ENCODE measurements around the gene CDT1. TPM values are rescaled to one million over a fixed set of nuclear protein-coding genes. Genes with fewer than 3 reads are reported as not detected.

Gene CDT1
- total RNA-seq, 1 donor from 2014 or later, result 5.1 TPM

DNA sequence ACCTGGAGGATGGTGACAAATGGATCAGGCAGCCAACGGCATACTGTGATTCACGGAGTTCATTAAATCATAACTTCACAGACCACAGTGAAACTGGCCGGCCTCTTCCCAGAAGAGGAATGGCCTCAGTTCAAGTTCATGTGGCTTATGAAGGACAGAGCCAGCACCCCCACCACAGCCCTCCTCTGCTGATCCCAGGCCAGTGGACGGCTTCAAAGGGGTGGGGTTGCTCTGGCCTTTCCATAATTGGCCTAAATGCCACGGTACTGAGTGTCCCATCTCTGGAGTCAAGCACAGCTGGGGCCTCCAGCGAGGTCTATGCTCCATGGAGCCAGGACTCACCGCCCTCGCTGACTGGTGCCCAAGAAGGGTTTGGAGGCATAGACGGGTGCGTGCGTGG is 31.8 kb downstream of the CDT1 start:
- no peak for DNase-seq (ENCODE audit: low read depth in 2 of 2)

DNA sequence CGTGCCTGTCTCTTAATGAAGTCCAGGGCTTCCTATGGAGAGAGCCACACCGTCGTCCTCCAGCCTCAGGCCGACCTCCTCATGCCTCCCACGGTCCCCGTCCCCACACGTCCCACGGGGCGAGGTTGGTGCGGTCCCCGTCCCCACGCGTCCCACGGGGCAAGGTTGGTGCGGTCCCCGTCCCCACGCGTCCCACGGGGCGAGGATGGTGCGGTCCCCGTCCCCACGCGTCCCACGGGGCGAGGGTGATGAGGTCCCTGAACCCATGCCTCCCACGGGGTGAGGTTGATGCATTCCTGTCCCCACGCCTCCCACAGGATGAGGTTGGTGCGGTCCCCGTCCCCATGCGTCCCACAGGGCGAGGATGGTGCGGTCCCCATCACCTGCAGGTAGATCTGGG is 32.2 kb downstream of the CDT1 start:
- DNase-seq (ENCODE audit: low read depth in 2 of 2), result no peak

DNA sequence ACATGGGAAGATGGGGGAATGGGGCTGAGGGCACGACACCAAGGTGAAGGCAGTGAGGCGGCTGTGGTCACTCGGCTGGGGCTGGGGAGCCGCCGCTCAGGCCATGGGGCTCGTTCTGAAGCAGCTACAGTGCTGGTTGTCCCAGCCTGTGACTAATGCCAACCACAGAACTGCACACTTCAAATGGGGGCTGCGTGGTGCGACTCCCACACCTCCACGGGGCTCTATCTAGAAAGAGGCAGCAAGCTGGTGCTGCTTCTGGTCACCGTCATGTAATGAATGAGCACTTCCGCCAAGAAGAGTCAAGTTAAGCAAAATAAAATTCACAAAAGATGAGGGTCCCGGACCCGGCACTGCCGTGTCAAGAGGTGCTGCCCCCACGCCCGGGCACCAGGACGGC is 33.2 kb downstream of the CDT1 start:
- DNase-seq (ENCODE audit: low read depth in 2 of 2), result no peak

DNA sequence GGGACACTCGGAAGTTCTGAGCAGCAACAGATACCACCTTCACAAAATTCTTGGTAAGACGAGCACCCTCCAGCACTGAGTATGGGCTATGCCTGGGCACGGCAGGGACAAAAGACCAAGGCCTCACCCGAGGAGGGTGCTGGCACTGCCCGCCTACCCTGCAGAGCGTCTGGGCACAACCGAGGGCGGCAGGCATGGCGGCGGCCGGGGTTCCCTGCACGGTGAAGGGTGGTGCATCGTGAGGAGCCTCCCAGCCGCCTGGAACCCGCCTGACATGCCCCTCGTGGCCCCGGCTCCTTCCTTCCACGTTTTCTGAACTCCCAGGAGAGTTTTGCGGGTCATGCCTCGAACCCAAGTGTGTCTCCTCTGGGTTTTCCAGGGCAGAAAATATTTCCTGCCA is 34.2 kb downstream of the CDT1 start:
- DNase-seq (ENCODE audit: low read depth in 2 of 2), result no peak

DNA sequence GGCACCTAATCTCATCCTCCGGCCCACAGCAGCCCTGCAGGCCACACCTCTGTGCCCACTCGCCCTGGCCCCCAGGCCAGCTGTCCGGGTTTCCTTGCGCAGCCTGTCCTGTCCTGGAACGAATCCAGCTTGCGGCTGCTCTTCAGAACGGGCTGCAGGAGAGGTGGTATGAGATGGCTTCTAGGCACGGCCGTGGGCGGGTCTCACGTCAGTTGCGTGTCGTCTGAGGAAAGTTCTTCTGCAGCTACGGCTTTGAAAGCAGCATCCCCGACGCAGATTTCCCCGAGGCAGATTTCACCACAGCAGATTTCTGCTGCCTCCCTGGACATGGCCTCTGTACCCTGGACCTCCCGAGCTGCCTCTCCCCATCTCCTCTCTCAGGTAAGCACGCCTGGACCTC is 35.0 kb downstream of the CDT1 start:
- DNase-seq (ENCODE audit: low read depth in 2 of 2), result no peak

DNA sequence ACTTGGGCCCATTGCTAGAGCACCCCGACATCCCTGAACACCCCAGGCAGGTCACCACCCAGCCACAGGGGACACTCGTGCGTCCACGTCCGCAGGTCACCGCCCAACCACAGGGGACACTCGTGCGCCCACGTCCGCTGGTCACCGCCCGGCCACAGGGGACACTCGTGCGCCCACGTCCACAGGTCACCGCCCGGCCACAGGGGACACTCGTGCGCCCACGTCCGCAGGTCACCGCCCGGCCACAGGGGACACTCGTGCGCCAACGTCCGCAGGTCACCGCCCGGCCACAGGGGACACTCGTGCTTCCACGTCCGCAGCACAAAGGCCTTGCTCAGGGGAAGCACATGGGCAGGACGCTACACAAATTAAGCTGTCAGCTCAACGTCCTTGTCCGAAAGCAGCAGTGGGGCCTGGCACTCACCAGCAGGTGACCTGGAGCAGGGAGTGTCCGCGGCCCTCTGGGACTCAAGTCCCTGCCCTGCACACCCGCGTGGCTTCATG is 35.5 kb downstream of the CDT1 start:
- no peak for DNase-seq (ENCODE audit: low read depth in 2 of 2)

DNA sequence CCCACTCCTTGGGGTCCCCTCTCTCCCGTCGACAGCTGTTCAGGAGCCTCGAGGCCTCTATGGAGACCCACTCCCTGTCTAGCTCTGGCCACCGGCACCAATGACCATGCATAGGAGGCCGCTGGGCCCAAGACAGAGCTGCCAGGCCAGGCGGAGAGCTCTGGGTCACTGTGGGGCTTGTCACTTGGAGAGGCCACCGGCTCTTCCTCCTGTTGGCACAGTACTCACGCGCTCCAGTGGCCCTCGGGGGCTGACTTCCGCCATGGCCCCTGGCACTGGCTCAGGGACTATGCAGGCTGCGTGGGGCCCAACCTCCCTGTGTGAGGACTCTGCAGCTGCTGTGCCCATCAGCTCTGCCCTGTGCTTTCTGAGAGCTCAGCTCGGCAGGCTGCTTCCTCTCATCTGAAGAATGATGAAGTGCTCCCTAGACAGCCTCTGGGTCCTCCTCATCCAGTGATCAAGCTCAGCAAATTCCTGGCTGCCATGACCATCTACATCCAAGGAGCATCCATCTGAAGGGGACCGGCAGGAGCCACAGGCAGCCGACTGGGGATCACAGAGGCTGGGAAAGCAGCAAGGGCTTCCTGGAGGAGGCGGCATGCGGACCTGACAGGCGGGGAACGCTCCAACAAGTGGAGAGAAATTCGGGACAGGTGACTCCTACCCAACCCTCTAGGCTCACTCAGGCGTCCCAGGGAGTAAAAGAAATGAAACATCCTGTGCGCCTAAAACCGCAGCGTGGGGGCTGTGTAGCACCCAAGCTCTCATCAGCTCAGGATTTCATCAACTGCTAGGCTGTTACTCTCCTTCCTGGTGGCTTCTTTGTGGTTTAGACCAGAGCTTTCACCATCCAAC is 36.4 kb downstream of the CDT1 start:
- no peak for DNase-seq (ENCODE audit: low read depth in 2 of 2)

DNA sequence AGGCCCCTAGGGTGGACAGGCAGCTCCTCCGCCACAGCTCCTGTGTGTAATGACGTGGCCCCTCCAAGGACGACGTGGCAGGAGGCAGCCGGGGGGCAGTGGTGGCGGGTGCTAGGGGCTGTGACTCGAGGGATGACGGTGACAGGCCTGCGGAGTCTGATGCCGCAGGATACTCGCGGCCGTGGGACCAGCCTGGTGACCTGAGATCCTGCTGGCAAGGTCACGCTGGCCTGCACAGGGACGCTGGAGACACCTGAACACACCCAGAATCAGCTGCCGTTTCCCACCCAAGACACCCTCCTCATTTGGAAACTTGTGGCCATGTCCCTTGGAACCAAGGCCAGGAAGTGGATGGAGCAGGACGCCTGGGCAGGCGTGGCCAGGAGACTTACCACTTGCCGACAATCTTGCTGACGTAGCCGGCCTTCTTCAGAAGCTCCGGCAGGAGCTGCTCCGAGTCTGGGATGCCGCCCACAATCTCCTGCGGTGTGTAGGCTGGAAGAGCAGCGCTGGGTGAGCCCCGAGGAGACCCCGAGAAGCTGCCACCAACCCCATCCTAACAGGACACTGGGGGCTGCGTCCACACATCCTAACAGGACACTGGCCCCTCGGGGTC is 37.1 kb downstream of the CDT1 start:
- DNase-seq (ENCODE audit: low read depth in 2 of 2), result no peak

DNA sequence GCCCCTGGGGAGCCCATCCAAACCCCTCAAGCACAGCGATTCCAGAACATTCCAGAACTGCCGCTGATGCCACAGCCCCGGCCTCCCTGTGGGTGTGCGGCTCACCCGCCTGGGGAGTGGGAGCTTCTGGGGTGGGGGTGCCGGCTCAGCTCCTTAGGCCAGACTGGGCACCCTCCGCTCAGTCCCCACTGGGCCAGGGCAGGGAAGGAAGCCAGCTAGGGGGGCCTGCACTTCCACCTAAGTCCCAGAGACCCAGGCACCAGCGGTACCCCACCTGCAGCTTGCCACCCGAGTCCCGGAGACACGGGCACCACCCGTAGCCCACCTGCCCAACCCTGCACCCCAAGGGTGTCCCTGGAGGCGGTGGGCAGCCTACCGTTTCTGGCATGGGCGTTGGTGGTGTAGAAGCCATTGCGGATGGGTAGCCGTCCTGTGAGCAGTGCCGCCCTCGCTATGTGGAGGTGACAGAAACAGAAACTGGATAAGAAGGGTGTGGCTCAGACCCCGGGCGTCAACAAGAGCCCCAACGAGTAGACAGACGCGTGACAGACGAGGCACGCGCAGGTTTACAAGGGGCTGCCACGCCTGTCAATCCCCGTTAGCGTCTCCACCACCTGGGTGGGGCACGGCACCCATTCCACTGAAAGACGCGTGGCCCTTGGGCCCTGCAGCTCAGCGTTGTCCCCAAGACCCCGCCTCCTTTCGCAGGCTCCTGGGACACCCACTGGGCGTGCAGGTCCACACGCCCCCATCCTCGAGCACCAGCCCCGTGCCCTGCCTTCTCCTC is 38.1 kb downstream of the CDT1 start:
- no peak for DNase-seq (ENCODE audit: low read depth in 2 of 2)

DNA sequence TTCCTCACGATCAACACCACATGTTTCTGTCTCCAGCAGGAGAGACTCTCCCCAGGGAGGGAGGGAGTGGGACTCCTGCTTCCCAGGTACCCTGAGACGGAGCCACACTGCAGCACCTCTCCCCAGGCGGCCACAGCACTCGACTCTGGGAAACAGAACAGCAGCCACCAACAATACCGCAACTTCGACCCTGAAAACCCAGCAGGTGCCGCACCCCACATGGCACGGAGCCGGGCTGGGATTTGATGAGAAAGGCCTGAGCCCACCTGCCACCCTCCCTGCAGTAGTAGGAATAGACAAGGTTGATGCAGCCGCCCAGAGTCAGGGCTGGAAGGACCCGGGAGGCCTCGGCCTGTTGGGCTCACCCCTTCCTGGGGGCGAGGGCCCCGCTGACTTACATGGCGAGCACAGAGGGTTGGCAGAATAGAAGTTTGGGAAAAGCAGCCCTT is 38.7 kb downstream of the CDT1 start:
- no peak for DNase-seq (ENCODE audit: low read depth in 2 of 2)

DNA sequence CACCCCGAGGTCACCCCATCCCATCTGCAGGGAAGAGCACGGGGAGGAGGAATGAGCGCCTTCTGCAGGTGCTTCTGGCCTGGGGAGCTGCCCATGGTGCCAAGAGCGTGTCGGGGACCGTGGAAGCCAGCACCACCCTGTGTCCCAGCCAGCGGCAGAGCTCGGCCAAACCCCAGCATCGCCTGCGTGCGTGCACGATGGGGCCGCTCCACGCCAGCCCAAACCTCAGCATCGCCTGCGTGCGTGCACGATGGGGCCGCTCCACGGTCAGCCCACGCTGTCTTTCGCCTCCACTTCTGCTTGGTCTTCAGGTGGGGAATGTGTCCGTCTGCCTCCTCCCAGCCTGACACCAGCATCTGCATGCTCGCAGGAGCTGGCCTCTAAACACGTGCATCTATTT is 39.2 kb downstream of the CDT1 start:
- DNase-seq (ENCODE audit: low read depth in 2 of 2), result no peak

DNA sequence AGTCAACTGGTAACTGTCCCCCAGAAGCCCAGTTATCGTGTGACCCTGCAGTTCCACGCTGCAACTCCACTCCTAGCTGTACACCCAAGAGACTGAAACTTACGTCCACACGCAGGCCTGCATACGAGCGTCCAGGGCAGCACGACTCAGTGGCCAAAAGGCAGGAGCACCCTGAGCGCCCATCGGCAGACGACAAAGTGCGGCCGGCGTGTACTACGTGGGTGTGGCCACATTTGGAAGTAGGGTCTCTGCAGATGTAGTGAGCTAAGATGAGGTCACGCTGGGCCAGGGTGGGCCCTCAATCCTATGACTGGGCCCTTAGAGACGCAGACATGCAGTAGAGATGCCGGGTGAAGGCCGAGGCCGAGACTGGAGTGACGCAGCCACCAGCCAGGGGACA is 39.7 kb downstream of the CDT1 start:
- no peak for DNase-seq (ENCODE audit: low read depth in 2 of 2)

DNA sequence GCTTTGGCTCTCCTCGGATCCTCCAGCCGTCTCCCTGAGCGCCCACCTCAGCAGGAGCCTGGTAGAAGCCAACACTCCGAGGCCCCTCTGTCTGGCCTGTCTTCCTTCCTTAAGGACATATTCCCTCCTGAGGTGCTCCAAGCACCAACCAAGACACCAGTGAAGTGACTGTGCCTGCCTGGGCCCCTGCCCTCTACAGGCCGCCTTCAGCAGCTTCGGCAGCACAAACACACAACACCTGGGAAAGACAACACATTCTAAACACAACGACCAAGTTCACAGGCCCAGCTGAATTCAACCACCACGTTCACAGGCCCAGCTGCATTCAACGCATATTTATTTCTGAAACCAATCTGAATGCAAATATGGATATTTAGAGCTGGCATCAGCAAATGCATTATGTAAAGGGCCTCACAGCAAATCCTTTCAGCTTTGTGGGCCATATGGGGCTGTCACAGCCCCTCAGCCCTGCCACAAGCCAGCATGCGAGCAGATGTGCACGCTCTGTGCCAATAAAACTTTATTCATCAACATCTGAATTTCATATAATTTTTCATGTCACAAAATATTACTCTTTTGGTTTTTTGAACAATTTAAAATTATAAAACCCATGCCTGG is 40.9 kb downstream of the CDT1 start:
- DNase-seq (ENCODE audit: low read depth in 2 of 2), result no peak

DNA sequence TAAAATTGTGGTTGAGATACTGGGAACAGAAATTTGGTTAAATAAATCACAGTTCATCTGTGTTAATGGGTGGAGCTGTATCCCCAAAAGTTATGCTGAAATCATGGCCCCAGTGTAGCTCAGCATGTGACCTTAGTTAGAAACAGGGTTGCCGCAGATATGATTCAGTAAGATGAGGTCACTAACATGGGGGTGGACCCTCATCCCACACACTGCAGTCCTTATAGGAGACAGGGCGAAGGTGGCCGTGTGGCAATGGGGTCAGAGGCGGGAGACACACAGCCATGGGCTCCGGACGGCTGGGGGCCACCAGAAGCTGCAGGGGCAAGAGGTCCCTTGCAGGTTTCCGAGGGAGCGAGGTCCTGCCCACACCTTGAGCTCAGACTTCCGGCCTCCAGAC is 42.5 kb downstream of the CDT1 start:
- DNase-seq (ENCODE audit: low read depth in 2 of 2), result no peak

DNA sequence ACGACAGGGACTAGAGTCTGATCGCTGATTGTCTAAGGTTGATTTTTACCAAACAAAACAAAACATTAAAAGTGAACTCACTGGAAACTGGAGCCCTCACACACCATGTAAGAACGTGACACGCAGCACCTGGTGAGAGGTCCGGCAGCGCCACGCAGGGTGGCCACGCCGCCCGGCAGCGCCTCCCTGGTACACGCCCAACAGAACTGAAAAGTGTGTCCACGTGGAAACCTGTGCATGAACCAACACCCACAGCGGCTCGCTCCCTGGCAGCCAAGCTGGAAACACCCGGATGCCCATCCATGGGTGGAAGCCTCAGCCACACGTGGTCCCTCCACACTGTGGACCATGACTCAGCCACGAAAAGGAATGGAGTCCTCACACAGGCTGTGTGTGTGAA is 44.1 kb downstream of the CDT1 start:
- DNase-seq (ENCODE audit: low read depth in 2 of 2), result no peak

DNA sequence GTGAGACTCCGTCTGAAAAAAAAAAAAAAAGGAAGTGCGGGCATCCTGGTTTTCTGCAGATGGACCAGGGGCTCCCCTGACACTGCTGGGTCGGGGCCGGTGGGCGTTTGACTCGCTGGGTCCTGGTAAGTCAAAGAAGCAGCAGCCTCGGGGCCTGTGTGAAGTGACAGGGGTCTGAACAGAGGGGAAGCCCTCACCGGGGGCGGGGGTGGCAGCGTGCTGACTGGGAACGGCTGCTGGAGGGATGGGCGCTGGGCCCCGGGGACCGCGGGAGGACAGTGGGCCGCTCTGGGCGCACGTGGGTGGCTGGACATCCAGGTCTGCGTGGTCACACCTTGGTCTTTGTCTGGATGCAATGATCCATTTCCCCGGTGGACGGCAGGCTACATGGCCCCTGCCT is 45.0 kb downstream of the CDT1 start:
- DNase-seq (ENCODE audit: low read depth in 2 of 2), result no peak

DNA sequence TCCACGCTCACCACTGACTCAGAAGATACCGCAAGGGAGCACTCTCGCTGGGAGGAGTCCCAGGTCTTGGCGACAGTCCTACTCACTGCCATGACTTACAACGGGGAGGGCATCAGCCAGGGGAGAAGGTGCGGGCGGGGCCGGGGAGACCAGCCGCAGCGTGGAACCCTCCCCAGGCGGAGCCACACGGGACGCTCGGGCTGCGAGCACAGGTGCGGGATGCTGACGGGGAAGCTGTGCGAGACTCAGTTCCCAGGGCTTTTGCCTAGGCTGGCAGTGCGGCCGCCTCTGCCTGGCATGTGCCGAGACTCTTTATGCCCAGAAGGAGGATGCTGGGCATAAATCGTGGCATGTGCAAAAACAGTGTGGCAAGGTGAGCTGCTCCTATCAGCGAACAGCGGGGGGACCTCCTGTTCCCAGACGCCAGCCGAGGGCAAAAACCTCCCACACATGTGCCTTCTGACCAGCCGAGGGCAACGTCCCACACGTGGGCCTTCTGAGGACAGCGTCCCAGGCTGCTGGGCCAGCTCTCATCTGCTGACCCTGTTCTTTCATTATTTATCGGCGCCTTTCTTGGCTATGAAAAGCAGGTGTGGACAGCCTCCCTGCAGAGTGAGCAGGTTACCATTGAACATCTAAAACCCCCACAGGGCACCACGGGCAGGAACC is 47.1 kb downstream of the CDT1 start:
- no peak for DNase-seq (ENCODE audit: low read depth in 2 of 2)

DNA sequence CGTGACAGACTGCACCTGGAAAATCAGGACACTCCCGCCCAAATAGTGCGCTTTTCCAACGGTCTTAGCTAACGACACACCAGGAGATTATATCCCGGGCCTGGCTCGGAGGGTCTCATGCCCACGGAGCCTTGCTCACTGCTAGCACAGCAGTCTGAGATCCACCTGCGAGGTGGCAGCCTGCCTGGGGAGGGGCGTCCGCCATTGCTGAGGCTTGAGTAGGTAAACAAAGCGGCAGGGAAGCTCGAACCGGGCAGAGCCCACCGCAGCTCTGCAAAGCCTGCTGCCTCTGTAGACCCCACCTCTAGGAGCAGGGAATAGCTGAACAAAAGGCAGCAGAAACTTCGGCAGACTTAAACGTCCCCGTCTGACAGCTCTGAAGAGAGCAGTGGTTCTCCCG is 48.0 kb downstream of the CDT1 start:
- DNase-seq (ENCODE audit: low read depth in 2 of 2), result no peak

DNA sequence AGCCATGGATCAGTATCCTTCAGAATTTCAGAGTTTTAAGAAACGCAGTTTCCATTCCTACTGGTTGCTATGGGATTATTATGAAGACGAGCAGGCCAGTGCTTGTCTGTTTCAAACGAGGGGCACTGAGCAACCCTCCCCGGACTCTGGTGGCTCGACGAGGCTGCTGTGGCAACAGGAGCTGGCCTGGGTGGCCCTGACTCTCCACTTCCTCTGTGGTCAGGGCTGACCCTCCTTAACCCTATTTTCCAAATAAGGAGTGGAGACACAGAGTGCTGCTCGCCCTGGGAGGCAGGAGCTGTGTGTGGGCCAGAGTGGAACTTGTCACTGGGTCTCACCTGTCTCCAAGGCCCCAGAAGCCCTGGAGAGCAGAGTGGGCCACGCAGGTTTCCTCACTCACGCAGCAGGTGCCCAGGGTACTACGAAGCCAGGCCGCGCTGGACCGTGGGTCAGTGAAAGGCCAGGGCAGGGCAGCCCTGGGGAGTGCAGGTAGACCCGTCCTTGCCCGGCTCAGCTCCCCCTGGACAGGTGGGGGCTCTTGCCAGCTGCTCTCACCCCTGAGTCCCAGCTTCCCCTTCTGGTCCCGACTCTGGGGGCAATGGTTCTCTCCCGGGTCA is 49.8 kb downstream of the CDT1 start:
- DNase-seq (ENCODE audit: low read depth in 2 of 2), result no peak

DNA sequence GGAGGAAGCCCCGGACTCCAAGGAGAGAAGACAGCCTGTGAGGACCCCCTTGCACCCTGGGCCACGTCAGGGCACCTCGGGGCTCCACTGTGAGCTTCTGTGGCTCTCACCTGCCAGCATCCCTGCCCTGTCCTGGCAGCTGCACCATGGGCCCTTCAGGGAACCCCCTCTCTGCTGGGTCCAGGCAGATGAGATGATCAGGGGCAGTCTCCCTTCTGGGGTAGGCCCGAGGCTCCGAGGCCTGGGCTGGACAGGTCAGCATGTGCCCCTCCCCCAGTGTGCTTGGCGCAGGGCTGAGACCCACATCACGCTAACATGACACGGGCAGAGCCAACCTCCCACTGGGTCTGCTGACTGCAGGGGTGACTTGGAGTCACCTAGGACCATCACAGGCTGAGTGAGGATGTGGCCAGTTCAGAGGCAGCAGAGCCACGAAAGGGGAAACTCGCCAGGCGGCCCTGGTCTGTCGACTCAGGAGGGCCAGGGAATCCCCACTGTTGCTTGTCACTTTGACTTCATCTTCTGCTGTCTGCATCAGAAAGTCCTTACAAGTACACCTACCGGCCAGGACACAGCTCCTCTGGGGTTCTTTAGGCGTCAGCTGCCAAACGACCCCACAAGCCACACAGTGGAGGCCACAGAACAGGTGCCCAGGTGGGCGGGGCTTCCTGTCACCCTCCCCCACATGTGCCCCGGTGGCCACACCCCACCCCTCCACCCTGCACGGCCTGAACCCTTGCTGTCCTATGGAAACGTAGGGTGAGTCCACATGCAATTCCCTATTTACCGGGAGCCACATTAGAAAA is 50.9 kb downstream of the CDT1 start:
- DNase-seq (ENCODE audit: low read depth in 2 of 2), result no peak
